GM21825 (cell line): ENCODE measurements around the gene AKAP8.
"Not testable (repeated sequence)": the region's sequence is repeated elsewhere in the genome, so short reads cannot be mapped to it uniquely, and the experiment has no call there.

Source experiments
- ATAC-seq: cut with Tn5 transposase; IDR thresholded peaks from one replicate; pipeline ENCODE4 v1.9.1; 2021; ENCODE audit warnings: mild to moderate bottlenecking, moderate library complexity; ENCODE audit not compliant: unreplicated experiment

The AKAP8 gene

DNA sequence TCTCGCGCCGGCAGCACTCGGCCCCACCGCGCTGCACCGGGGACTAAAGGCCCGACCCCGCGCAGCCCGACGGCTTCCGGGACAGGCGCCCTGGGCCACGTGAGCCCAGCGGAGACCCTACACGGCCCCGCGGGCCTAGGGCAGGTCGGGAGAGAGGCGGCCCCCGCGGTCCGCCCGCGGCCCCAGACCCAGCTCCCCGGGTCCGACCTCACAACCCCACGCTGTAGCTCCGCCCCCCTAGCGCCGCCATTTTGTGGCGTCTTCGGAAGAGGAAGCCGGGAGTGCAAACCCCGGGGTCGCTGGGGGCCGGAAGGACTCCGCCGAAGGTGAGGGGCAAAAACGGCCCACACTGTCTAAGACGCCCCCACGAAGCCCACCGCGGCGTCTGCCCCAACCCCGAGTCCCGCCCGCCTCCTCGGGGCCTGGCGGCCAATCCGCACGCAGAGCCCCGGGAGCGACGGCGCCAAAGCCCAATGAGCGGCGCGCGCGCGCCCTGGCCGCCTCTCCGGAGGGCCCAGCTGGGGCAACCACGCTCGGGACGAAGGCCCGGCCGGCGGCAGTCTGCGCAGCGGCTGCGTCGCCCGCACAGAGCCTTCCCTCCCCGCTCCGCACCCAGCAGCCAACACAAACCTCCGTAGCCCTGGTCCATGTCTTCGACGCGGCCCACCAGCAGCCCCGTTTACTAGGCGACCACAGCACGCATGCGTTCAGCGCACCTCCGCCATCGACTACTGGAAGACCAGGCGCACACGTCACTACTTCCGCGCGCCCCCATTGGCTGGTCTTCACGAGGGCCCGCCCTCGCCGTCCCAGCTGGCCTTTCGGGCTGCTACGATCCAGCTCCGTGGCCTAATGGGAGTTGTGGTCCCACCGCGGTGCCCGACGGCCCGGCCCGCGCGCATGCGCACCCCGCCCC lies at the start of gene AKAP8:
TSS of gene AKAP8 (minus strand) at position 705 of the 916 bp plus-strand sequence. CDS start at position 649, 56 bp downstream.
- ATAC-seq, result peak; percentile 76

DNA sequence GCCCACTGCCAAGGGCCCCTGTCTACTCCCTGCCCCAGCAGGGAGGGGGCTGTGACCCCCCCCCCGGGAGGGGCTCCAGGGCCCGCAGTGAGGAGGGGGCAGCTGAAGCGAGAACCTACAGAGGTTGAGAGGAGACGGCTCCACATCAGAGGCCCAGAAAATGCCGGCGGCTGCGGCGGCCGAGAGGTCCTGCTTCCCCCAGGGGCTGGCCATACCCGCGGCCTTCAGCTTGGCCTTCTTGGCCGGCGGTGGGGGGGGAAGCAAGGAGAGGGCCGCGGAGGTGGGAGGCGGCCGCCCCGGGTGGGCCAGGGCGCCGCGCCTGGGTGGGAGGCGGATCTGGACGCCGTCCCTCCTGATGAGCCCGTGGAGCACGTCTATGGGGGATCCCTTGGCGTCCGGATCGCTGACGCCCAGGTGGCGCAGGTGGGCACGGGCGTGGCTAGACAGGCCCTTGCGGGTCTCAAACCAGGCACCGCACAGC lies 48.4 kb upstream of the AKAP8 start:
- ATAC-seq, result no peak

DNA sequence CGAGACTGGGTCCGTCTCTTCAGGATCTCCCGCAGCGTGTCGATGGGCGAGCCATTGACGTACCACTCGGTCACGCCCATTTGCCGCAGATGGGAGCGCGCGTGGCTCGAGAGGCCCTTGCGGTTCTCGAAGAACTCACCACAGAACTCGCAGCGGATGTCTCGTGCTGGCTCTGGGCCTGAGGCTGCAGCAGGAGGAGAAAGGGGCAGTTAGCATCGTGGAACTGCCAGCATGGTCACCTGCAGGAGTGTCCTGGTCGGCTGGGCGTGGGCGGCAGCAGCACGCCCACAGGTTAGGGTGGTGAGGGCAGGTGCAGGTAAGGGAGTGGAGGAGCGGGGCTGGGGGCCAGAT lies 47.7 kb upstream of the AKAP8 start:
- no peak for ATAC-seq

DNA sequence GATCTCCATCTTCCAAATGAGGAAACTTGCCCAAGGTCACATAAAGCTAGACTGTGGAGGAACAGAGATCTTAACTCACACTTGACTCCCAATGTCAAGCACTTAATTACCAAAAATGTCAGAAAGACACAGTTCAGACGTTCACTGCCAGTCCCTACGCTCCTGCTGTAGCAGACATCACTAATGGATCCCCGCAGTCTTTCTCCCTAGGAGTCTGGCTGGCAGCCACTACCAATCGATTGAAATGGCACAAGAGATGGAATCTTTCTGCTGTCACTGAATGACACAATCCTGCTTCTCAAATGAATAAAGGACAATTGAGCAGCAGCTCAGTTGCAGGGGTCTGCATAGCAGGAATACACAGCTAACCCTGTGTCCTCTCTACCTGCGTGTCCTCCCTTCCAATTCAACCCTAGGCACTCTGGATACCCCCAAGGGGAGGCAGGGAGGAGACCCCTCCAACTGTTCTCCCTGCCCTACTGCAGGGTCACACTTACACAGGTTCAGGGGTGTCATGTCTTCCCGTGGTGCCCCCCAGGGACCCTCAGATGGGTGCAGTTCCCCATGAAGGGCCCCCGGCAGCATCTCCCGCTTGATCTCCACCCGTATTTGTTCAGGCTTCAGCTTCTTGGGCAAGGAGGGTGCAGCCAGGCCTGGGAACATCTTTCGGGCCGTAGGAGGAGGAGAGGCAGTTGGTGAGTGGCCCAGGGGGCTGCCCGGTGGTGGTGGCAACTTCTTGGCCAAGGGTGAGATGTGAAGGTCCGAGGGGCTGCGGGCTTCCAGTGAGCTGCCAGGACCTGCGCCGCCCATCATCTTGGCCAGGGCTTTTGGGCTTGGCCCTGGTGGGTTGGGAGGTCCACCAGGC lies 47.1 kb upstream of the AKAP8 start:
- ATAC-seq, result no peak

DNA sequence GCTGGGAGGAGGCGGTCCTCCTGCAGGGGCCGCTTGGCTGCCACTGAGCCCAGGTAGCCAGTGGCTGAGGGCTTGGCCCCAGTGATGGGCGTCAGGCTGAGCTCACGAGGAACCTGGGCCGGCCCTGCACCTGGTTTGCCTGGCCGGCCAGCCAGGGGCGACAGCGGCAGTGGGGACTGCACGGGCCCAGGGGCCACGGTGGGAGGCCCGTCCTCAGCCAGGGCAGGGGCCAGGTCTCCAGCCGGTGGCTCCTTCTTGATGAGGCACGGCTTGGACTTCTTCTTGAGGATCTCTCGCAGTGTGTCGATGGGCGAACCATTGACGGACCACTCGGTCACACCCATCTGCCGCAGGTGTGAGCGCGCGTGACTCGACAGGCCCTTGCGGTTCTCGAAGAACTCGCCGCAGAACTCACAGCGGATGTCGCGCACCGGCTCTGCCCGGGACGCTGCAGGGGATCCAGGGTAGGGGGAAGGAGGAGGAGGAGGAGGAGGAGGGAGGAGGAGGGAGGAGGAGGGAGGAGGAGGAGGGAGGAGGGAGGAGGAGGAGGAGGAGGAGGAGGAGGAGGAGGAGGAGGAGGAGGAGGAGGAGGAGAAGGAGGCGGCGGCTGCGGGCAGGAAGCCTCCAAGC lies 45.8 kb upstream of the AKAP8 start:
- ATAC-seq, result no peak

DNA sequence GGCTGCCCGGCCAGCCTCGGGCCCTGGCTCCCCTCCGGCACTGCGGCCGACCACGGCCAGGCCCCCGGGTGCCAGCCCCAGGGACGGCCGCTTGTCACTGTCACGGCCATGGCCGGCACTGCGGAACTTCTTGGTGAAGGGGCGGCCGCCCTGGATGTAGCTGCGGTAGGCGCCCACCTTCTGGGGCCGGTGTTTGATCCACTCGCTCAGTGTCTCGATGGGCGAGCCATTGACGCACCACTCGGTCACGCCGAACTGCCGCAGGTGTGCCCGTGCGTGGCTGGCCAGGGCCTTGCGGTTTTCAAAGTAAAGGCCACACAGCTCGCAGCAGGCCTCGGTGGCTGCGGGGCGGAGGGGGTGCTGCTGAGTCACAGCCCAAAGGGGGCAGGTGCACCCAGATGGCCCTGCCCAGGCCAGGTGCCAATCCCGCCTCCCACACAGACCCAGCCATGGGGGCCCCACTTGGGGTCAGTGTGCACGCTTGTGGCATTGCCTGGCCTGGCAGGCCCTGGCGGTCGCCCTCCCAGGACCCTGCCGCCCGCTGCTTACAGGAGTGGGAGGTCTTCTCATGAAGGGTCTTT lies 45.2 kb upstream of the AKAP8 start:
- no peak for ATAC-seq

DNA sequence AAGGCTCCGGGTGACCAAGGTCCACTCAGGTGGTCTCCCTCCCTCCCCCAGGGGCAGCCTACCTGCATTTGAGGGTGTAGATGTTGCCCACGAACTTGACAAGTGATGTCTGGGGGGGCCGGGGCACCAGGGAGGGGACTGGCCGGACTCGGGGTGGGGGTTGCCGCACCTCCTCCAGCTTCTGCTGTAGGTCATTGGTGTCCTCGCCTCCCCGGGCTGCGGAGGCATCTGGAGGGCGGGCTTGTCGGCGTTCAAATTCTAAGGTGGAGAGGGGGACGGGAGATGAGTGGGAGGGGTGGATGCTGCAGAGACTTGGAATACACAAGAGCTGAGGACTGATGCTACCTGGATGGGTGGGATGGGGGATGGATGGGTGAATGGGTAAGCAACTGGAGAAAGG lies 44.5 kb upstream of the AKAP8 start:
- ATAC-seq, result no peak

DNA sequence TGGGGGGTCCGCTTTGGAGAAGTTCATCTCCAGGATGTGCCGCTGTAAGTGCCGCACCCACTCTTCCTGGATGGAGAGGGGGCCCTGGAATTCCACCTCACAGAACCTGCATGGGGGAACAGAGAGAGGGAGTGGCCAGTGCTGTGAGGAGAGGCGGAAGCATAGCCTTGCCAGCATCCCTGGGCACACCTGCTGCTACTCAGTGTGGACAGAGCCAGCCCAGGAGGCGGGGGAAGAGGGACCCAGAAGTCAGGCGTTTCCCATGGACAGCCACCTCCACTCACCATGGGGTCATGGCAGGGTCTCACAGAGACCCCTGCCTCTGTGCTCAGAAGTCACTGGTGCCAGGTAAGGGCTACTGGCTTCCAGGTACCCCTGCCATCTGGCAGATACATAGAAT lies 43.5 kb upstream of the AKAP8 start:
- no peak for ATAC-seq

DNA sequence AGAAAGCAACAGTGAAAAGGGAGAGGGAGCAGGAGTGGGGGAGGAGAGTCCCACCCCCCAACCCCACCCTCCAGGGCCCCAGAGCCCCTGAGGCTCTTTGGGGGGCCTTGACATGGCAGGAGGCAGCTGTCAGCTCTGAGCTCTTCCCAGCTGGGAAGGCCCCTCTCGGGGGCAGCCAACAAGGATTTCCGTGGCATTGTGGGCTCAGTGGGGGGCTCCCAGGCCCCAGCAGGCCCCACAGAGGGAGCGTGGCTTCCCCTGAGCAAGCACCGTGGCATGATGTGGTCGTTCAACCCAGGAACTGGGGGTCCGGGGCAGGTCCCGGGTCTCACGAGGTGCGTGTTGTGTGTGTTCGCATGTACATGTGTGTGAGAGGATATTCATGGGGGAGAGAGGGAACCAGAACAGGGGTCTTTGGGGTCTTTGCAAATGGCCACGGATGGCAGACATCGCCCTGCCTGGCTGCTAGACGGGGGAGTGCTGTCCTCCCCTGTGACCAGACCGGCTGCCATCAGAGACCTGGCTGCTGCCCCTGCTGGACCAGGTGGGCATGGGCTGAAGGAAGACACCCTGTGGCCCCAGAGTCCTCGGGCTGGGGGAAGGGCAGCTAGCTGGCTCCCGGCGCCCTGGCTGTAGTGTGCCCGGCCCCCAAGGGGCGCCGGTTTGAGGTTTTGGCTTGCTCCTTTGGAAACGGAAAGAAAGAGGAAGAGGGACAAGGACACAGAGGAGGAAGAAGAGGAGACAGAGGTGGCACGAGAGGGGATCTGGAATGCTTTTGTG lies 42.9 kb upstream of the AKAP8 start:
- no peak for ATAC-seq

DNA sequence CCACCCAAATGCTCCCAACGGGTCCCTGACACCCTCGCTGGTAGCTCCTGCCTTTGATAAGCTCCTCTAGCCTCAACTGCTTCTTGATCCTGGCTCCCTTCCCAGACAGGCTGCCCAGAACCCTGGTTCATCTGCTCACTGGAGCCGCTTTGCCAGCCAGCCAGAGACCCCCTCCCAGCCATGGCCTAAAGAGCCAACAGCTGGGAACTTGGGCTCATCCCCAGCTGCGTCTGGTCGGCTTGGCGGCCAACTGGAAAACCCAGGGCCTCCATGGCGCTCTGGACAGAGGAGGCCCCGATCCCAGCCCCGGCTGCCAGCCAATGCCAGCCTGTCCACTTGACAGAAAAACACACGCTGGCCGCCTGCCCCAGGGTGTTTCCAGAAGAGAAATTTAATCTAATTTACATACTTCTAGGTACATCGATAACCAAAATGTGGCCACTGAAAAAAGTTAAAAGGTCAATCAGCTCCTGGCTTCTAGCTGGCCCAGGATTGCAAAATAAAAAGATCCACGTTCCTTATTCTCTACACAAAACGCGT lies 42.2 kb upstream of the AKAP8 start:
- no peak for ATAC-seq

DNA sequence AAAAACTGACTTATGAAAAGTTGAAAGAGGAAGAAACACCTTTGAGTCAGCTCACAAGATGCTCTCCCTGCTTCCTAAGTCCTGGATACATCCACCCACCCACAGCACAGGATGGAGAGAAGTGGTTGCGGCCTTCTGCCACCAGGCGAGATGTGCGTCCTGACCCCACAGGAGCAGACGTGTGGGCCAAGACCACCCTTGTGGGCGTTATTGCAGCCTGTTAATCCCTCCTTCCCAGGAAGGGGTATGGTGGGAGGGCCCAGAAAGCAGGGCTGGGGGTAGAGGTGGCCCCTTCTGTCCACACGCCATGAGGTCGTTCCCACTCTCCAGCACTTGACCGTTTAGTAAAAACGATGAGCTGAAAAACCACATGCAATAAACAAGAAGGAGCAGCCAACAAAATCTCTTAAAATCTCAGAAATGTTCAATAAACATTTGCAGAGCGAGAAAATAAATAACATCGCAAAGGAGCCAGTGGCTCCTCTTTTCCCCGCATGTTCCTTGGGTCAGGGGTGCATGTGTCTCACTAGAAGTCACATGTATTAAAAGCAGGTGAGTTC lies 41.6 kb upstream of the AKAP8 start:
- no peak for ATAC-seq

DNA sequence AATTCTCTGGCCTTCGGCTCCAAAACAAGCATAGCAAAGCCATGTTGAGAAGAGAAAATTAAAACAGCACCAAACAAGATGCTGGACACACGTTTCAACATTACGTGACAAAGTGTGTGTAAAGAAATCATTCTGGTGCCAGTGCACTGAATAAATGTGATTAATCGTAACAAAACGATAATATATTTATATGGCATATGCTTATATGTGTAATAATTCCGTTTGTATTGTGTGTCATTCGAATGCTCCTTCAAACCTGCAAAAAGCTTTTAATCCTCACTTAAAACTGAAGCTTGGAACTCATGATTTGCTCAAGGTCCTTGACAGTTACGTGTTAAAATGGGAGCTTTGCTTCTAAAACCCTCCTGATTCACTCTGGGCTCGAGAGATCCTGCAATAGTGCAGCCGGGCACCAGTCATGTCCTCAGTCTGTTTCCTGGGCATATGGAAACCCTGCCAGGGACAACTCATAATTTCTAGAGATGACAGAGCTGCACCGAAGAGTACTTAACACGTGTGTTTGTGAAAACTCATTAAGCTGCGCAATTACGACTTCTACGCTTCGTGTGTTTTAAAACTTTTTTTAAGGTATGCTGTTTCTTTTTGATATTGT lies 39.9 kb upstream of the AKAP8 start:
- ATAC-seq, result no peak

DNA sequence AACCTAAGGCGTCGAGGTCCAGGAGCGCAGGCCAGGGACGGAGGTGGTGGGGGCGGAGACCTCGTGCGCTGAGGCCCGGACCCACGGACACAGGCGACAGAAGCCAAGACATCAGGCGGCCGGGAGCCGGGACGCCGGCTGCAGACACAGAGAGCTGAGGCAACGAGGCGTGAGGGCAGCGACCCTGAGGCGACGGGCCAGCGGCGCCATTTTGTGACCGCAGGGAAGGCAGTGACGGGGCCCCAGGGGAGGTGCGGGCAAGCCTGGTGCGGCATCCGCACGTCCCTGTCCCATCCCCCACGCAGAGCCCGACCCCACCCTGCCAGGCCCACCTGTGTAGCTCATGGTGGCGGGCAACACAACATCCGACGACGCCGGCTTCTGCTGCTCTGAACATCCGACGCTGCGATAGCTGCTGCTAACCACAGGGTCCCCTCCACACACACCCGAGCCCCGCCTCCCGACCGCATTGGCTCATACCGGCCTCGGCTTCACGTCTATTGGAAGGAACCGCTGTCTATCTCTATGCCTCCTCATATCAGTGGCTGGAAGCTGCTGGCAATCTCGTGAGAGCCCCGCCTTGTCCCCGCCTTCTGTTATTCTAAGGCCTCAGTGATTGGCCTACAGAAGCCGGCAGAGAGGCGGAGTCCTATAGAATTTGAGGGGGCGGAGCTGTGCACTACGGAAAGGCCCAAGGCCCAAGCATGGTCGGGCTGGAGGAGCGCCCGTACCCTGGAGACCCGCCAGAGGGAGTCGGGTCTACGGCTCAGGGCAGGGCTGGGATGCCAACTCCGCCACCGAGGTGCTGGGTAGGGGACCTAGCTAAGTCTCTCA lies 39.2 kb upstream of the AKAP8 start, which contains the start of gene AKAP8L:
TSS of gene AKAP8L (minus strand) at position 410 of the 834 bp plus-strand sequence. CDS start at position 345, 65 bp downstream.
- ATAC-seq, result peak; percentile 87

DNA sequence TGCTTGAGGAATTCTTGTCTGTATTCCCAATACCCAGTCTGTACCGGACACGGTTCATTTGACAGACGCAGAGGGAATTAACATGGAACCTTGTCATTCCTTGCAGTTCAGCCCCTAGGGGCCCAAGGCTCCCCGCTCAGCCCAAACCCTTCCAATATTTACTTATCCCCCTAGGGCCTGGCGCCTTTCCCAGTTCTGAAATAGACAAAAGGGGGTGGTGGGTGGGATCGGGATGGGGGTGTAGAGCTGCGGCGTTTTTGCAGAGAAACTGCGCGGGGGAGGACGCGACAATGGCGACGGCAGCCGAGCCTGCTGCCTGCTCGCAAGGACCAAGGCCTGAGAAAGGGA lies 38.6 kb upstream of the AKAP8 start:
- ATAC-seq, result no peak

DNA sequence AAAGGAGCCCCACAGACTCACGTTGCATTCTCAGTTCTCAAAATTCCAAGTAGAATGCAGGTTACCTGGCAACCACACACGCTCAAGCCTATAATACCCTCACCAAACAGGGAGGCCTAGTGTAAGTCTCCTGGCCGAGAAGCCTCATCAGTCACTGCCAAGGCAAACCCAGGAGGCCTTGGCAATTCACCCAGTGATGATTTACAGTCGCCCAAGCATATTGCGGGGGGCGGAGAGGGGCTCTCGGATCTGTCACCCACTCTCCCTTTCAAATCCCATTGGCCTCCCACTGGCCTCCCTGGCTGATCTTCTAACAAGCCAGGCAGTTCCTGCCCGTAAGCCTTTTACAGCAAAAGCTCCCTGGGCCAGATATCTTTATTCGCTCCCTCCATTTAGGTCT lies 38.1 kb upstream of the AKAP8 start:
- ATAC-seq, result no peak

DNA sequence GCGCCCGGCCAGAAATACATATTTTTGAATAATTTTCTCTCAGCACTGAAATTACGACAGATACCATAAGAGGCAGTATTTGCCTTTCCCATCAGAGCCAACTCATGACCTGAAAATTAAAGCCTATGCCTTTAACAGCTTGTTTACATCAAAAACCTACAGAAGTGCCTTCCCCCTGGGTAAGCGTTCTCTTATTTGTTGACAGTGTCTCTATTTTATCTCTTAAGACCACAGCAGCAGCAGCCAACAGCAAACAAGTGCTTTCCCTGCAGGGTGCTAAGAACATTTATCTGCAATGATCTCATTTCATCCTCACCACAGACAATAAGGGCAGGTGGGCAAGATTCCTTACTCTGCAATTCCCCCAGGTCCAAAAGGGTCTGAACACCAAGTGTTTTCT lies 33.2 kb upstream of the AKAP8 start:
- ATAC-seq, result no peak

DNA sequence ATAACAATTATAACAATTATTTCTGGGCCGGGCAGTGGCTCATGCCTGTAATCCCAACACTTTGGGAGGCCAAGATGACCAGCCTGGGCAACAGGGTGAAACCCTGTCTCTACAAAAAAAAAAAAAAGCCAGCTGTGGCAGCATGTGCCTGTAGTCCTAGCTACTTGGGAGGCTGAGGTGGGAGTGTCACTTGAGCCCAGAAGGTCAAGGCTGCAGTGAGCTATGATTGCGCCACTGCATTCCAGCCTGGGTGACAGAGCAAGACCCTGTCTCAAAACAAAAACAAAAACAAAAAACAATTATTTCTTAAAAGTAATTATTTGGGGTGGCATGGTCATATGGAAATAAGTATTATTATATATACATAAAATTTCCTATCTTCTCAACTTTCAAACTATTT lies 31.8 kb upstream of the AKAP8 start:
- not testable (repeated sequence) for ATAC-seq

DNA sequence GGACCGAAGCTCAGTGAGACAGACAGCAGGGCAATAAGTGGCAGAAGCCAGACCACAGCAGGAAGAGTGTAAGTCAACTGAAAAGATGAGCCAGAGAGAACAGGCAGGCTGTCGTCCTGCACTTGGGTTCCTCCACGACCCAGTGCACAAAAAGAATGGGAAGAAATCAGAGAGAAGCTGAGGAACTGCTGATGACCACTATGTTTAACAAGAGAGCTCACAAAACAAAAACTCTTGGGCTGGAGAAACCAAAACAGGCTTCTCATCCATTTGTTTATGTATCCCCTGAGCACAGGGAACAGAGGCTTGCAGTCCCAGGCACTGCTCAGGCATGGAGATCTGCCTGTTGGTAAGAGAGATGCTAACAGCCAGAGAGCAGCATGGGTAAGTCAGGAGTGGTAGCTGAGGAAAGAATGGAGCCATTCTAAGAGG lies 25.2 kb upstream of the AKAP8 start:
- no peak for ATAC-seq
